IMR-90 (cell line): ENCODE data around the gene KCNAB1.

ENCODE experiments used
- CTCF ChIP-seq: conservative IDR thresholded peaks from 2 replicates; pipeline ENCODE4 v1.5.1; 2012; ENCODE audit warnings: mild to moderate bottlenecking, low read depth, low read length, improper control_type of control experiment
- MAZ ChIP-seq: IDR thresholded peaks from 2 replicates; pipeline ENCODE4 v1.6.1; 2012; ENCODE audit warnings: low read depth, mild to moderate bottlenecking, low read length, improper control_type of control experiment, moderate library complexity, borderline replicate concordance

DNA sequence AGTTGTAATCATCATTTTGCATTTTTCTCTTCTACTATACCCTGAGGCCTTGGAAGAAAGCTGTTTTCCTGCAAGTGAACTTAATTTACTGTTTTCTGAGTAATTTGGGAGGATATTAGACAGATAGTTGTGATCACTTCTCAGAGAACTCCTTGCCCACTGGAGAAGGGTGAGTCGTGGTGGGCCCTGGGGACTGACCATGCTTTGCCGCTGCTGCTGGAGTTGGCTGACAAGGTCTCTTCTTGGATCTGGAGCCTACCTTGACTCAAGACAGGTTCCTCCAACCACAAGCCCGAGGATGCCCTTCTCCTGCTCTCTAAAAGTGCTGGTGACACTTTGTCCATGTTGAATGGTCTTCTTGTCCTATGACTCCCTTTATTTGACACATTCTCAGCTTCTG, 68.4 kb downstream of the KCNAB1 start:
- no peak for TF ChIP-seq MAZ
- TF ChIP-seq CTCF: no peak
